ENCODE measurements around the gene CAMK2A.

CAMK2A gene

GRCh38 chr5:150289551-150290390, at the start of gene CAMK2A:
CAMK2A (minus strand) TSS chr5:150289773; CDS start chr5:150289625, 148 bp downstream.
- no peak for DNase-seq (ENCODE audit: low read depth, low spot score)

DNA sequence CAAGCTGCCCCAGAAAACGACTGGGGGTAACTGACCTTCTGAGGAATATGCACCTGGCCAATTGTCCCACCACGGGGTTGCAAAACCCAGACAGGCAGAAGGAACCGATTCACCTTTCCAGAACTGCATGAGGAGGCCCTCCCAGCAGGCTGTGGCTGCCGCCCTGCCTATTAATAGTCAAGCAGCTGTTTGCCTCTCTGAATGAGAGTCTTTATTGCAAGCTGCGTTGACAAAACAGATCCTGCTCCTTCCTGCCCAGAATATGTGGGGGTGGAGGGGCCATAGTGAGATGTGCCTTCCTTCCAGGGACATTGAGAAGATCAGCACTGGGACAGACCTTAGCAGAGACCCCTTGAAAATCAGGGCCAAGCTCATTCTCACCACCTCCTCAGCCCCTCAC, 49.6 kb upstream of the CAMK2A start:
- no peak for DNase-seq (ENCODE audit: low read depth, low spot score)

DNA sequence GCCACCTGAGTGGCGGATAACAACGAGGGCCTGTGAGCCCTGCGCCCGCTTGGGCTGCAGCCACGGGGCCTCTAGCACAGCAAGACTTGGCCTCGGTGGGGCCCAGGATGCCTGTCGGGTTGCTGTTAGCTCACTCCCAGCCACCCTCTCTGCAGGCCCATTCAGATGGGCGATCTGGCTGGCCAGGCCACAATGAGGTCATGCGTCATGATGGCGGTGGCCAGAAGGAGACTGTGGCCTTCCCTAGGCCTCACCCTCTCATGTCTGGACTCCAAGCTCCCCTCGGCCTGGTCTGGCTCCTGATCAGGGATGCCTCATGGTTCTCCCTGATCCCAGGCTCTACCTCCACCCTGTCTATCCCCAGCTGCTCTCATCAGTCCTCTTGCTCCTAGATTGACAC, 49.0 kb upstream of the CAMK2A start:
- DNase-seq (ENCODE audit: low read depth, low spot score), result no peak

DNA sequence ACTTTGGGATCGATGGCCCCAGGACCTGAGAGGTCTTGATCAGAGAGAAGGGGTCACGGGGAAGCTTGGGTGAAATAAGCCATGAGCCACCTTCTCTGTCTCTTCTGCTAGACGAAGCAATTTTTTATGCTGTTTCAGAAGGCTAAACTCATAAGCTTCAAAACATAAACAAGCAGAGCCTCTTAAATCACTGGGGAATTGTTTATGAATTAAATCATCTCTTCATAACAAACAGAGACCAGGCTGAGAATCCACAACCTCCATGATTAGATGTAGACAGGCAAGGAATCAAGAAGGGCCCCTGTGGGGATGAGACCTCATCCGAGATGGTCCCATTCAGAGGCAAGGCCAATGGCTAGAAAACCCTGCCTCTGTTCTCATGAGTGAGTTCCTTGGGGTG, 46.2 kb upstream of the CAMK2A start:
- no peak for DNase-seq (ENCODE audit: low read depth, low spot score)

GRCh38 chr5:150333400-150333799, 43.8 kb upstream of the CAMK2A start:
- DNase-seq (ENCODE audit: low read depth, low spot score), result no peak

- DNase-seq (ENCODE audit: low read depth, low spot score), result no peak
These were observed 40.6 kb upstream of the CAMK2A start for GRCh38 chr5:150329881-150330876.

DNA sequence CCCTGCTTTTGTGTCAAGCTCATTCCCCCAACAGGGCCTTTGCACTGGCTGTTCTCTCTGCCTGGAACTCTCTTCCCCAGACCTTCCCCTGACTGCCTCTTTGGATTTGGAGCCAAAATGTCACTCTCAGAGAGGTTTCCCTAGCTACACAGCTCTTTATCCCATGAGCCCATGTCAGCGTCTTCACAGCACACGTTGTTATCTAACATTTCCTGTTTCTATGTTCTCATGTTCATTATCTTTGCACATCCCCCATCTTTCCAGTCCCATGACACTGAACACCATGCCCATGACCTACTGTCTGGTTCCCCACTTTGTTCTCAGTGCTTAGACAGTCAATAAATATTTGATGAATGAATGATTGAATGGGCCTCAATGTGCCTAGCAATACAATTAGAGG, 39.5 kb upstream of the CAMK2A start:
- no peak for DNase-seq (ENCODE audit: low read depth, low spot score)

- DNase-seq (ENCODE audit: low read depth, low spot score), result no peak
These were observed 38.9 kb upstream of the CAMK2A start for GRCh38 chr5:150328515-150328914.

GRCh38 chr5:150327139-150327538, 37.6 kb upstream of the CAMK2A start:
- DNase-seq (ENCODE audit: low read depth, low spot score), result no peak

DNA sequence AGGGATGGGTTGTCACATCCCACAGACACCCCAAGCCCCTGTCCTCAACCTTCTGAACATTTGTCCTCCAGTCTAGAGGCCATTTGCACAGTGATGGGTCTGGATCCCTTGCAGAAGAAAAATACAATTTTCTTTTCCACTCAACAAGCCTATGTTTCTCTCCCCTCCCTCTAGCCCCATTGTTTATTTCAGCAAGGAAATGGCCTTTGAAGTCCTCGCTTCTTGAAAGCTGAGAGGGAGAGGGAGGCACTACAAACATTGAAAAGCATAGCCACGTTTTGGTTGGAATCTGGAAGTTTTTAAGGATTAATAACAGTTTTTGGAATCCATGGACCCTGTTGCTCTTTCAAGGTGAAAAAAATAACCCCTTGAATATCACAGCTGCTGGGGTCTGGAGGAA, 37.1 kb upstream of the CAMK2A start:
- DNase-seq (ENCODE audit: low read depth, low spot score), result no peak

- no peak for DNase-seq (ENCODE audit: low read depth, low spot score)
These were observed 35.9 kb upstream of the CAMK2A start for GRCh38 chr5:150325426-150325825.

GRCh38 chr5:150323819-150324218, 34.2 kb upstream of the CAMK2A start:
- no peak for DNase-seq (ENCODE audit: low read depth, low spot score)

DNA sequence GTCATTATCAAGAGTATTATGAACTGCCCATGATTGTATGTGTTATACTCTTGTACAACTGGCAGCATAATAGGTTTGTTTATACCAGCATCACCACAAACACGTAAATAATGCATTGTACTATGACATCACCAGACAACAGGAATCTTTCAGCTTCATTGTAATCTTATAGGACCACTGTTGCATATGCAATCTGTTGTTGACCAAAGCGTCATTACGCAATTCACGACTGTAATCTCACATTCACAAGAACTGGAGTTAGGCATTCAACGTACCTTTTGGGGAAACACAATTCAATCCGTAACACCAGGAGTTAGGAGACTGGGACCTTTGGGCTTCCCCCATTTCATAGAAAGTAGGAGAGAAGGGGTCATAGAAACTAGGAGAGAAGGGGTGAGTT, 33.5 kb upstream of the CAMK2A start:
- DNase-seq (ENCODE audit: low read depth, low spot score), result no peak

GRCh38 chr5:150322202-150322601, 32.6 kb upstream of the CAMK2A start:
- DNase-seq (ENCODE audit: low read depth, low spot score), result peak; percentile 26

DNA sequence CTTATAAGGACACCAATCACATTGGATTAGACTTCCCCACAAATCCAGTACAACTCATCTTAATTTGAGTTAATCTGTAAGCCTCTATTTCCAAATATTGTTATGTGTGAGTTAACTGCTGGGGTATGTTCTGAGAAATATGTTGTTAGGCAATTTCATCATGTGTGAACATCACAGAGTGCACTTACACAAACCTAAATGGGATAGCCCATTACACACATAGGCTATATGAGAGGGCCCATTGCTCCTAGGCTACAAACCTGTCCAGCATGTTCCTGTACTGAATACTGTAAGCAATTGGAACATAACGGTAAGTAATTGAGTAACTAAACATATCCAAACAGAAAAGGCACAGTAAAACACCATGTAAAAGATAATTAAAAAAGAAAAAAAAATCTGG, 32.2 kb upstream of the CAMK2A start:
- no peak for DNase-seq (ENCODE audit: low read depth, low spot score)

DNA sequence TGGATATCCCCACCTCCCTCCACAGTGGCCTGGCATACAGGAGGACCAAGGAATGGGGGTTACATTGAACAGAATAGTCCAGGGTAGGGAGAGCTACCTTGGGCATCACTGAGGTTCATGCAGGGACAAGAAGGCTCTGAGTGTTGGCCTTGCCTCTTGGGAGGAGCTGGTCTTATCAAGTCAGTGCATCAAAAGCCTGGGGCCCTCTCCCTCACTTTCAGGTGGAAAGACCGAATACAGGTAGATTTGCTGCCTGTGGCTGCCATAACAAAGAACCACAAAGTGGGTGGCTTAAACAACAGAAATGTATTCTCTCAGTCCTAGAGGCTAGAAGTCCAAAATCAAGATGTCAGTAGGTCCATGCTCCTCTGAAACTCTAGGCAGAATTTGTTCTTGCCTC, 31.6 kb upstream of the CAMK2A start:
- no peak for DNase-seq (ENCODE audit: low read depth, low spot score)

- peak; percentile 94 for DNase-seq (ENCODE audit: low read depth, low spot score)
These were observed 30.6 kb upstream of the CAMK2A start for GRCh38 chr5:150320044-150320613.

GRCh38 chr5:150319484-150319790, 29.9 kb upstream of the CAMK2A start:
- DNase-seq (ENCODE audit: low read depth, low spot score), result no peak

- peak; percentile 24 for DNase-seq (ENCODE audit: low read depth, low spot score)
These were observed 29.3 kb upstream of the CAMK2A start for GRCh38 chr5:150318613-150319483.

- peak; percentile 94 for DNase-seq (ENCODE audit: low read depth, low spot score)
These were observed 27.8 kb upstream of the CAMK2A start for GRCh38 chr5:150317048-150318003.

Data from astrocyte of the hippocampus (primary cell).